MCF 10A (cell line): ENCODE data around the gene LILRB4. TPM values are rescaled to one million over a fixed set of nuclear protein-coding genes. Genes with fewer than 3 reads are reported as not detected.

Experiments
- Bru-seq: library from RNA; stranded (reverse); fragments of 400-500 nt; gene quantifications from one replicate; lab custom pipeline; 2021; lab: Mats Ljungman, UMichigan
- BruChase-seq, 2 experiments: library from RNA; stranded (reverse); fragments of 400-500 nt; gene quantifications; one replicate each; lab custom pipeline; 2021; lab: Mats Ljungman, UMichigan
- BruUV-seq: library from RNA; stranded (reverse); fragments of 400-500 nt; replicated peaks from 2 replicates; lab custom pipeline; 2021; lab: Mats Ljungman, UMichigan
- CTCF ChIA-PET: fragments of 300-600 bp; sonication (Branson Sonifier 250); formaldehyde crosslinking; extraction: SDS; loops from one replicate; lab custom pipeline; 2021; ENCODE audit warnings: antibody characterized with exemption, inconsistent platforms; lab: Yijun Ruan, JAX
- POLR2A ChIA-PET: fragments of 300-600, 350-650 bp; sonication (Branson Sonifier 250); formaldehyde crosslinking; extraction: SDS; loops from one replicate; lab custom pipeline; 2020; ENCODE audit warnings: antibody characterized with exemption, inconsistent platforms; lab: Yijun Ruan, JAX
- DNase-seq: peaks from one replicate; pipeline ENCODE4 v3.0.0-alpha.2; 2018; ENCODE audit not compliant: unreplicated experiment
- H3K27ac Mint-ChIP-seq: one replicate; pipeline ENCODE4 v1.8.0; 2022; ENCODE audit warnings: mild to moderate bottlenecking, low read depth, mixed read lengths; ENCODE audit not compliant: unreplicated experiment
- H3K27me3 Mint-ChIP-seq: one replicate; pipeline ENCODE4 v1.8.0; 2022; ENCODE audit warnings: mixed read lengths; ENCODE audit not compliant: insufficient read depth, unreplicated experiment
- H3K36me3 Mint-ChIP-seq: one replicate; pipeline ENCODE4 v1.8.0; 2022; ENCODE audit warnings: mild to moderate bottlenecking, moderate library complexity, mixed read lengths; ENCODE audit not compliant: insufficient read depth, unreplicated experiment
- H3K4me1 Mint-ChIP-seq: one replicate; pipeline ENCODE4 v1.8.0; 2022; ENCODE audit warnings: mixed read lengths; ENCODE audit not compliant: insufficient read depth, unreplicated experiment
- H3K4me3 Mint-ChIP-seq: one replicate; pipeline ENCODE4 v1.8.0; 2022; ENCODE audit warnings: mild to moderate bottlenecking, moderate library complexity, mixed read lengths; ENCODE audit not compliant: unreplicated experiment
- H3K9me3 Mint-ChIP-seq: one replicate; pipeline ENCODE4 v1.8.0; 2022; ENCODE audit warnings: mixed read lengths; ENCODE audit not compliant: unreplicated experiment
- intact Hi-C: fragments of 100-400 bp; cut with micrococcal nuclease; formaldehyde crosslinking; loops from 2 replicates; pipeline ENCODE4 v1.14.1; 2022
- long read RNA-seq: library from polyadenylated mRNA; stranded (forward); transcript quantifications from one replicate; pipeline ENCODE4 v2.0.0, GENCODE V29; 2022
- total RNA-seq: library from RNA; stranded (reverse); gene quantifications from 2 replicates; pipeline ENCODE4 v1.2.3, GENCODE V29; 2022
- TF ChIP-seq, protein P1 (sequence below): fragments of 200-600 bp; IDR thresholded peaks from one replicate; pipeline ENCODE4 v1.8.0; 2022; ENCODE audit warnings: antibody characterized with exemption, mild to moderate bottlenecking; ENCODE audit not compliant: unreplicated experiment

Gene LILRB4
- total RNA-seq (not detected in 2 replicates), Bru-seq, nascent RNA (not detected), BruChase-seq, experiment 1, labeled RNA remaining after a 6-hour chase (not detected), BruChase-seq, experiment 2, labeled RNA remaining after a 2-hour chase (not detected)
- long read RNA-seq, result 0 reads

DNA sequence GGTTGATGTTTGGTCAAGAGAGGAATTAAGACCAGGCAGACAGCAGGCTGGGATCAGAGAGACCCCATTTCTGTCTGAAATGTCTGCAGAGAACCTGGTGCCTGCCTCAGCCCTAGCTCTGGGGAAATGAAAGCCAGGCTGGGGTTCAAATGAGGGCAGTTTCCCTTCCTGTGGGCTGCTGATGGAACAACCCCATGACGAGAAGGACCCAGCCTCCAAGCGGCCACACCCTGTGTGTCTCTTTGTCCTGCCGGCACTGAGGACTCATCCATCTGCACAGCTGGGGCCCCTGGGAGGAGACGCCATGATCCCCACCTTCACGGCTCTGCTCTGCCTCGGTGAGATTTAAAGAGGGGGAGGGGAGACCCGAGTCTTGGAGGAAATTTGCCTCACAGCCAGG, at the start of gene LILRB4:
LILRB4 (plus strand) TSS at position 256 of the 400 bp plus-strand sequence; CDS start at position 305, 49 bp downstream.
- H3K9me3 Mint-ChIP-seq, result peaks cover 27% of the 10 kb centered on the region
- ChIA-PET CTCF (interaction anchor here (0.7 to 2.9 kb wide), 2 partner anchors 8 to 182 kb away, joined by 4 to 12 read pairs; no protein-coding TSS in a partner anchor), POLR2A (no interaction called here)
- no TSS peak for BruUV-seq
- H3K4me3 Mint-ChIP-seq, result no peak within 1 kb of the TSS
- no peaks in the 10 kb centered on the region for H3K4me1 Mint-ChIP-seq
- H3K27me3 Mint-ChIP-seq, result no peaks in the 10 kb centered on the region
- TF ChIP-seq, protein P1, sequence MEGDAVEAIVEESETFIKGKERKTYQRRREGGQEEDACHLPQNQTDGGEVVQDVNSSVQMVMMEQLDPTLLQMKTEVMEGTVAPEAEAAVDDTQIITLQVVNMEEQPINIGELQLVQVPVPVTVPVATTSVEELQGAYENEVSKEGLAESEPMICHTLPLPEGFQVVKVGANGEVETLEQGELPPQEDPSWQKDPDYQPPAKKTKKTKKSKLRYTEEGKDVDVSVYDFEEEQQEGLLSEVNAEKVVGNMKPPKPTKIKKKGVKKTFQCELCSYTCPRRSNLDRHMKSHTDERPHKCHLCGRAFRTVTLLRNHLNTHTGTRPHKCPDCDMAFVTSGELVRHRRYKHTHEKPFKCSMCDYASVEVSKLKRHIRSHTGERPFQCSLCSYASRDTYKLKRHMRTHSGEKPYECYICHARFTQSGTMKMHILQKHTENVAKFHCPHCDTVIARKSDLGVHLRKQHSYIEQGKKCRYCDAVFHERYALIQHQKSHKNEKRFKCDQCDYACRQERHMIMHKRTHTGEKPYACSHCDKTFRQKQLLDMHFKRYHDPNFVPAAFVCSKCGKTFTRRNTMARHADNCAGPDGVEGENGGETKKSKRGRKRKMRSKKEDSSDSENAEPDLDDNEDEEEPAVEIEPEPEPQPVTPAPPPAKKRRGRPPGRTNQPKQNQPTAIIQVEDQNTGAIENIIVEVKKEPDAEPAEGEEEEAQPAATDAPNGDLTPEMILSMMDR, result no peak
- H3K27ac Mint-ChIP-seq, result no peak within 1 kb of the TSS
- H3K36me3 Mint-ChIP-seq, result no peaks in the 10 kb centered on the region
- DNase-seq, result no peak
- intact Hi-C loops, result no loop called here

DNA sequence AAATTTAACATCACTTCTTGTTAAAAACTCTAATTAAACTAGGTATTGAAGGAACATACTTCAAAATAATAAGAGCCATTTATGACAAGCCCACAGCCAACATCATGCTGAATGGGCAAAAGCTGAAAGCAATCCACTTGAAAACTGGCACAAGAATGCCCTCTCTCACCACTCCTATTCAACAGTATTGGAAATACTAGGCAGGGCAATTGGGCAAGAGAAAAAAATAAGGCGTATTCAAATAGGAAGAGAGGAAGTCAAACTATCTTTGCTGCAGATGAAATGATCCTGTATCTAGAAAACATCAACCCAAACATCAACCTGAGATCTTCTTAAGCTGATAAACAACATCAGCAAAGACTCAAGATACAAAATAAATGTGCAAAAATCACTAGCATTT, 48.1 kb upstream of the LILRB4 start:
- Mint-ChIP-seq H3K9me3 (peaks cover 27% of the 10 kb centered on the region), H3K4me3 (no peak overlapping the region), H3K27ac (no peak overlapping the region), H3K4me1 (no peaks in the 10 kb centered on the region), H3K27me3 (no peaks in the 10 kb centered on the region), H3K36me3 (peaks cover 2% of the 10 kb centered on the region)
- TF ChIP-seq, protein P1, result no peak
- CTCF ChIA-PET, result no interaction called here
- DNase-seq, result no peak
- intact Hi-C loops, result no loop called here
- BruUV-seq, result no TSS peak
- POLR2A ChIA-PET, result interaction anchor here (0.6 kb wide), 1 partner anchor 502 kb away, joined by 3 read pairs; no protein-coding TSS in a partner anchor

DNA sequence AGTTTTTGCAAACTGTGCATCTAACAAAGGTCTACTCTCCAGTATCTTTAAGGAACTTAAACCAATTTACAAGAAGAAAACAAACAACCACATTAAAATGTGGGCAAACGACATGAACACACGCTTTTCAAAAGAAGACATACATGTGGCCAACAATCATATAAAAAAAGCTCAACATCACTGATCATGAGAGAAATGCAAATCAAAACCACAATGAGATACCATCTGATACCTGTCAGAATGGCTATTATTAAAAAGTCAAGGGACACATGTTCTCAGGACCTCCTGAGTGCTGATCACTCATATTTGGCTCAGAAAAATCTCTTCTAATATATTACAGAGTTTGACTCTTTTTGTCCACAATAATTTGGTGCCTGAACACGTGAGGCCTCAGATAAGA, 46.7 kb upstream of the LILRB4 start:
- intact Hi-C loops, result no loop called here
- Mint-ChIP-seq H3K27me3 (no peaks in the 10 kb centered on the region), H3K36me3 (no peaks in the 10 kb centered on the region), H3K9me3 (peaks cover 21% of the 10 kb centered on the region), H3K4me3 (no peak overlapping the region), H3K27ac (no peak overlapping the region), H3K4me1 (no peaks in the 10 kb centered on the region)
- no peak for DNase-seq
- no TSS peak for BruUV-seq
- ChIA-PET POLR2A (interaction anchor here (0.6 kb wide), 1 partner anchor 325 kb away, joined by 3 read pairs; no protein-coding TSS in a partner anchor), CTCF (interaction anchor here (1.1 kb wide), 1 partner anchor 25 kb away, joined by 3 read pairs; no protein-coding TSS in a partner anchor)
- TF ChIP-seq, protein P1, result no peak

DNA sequence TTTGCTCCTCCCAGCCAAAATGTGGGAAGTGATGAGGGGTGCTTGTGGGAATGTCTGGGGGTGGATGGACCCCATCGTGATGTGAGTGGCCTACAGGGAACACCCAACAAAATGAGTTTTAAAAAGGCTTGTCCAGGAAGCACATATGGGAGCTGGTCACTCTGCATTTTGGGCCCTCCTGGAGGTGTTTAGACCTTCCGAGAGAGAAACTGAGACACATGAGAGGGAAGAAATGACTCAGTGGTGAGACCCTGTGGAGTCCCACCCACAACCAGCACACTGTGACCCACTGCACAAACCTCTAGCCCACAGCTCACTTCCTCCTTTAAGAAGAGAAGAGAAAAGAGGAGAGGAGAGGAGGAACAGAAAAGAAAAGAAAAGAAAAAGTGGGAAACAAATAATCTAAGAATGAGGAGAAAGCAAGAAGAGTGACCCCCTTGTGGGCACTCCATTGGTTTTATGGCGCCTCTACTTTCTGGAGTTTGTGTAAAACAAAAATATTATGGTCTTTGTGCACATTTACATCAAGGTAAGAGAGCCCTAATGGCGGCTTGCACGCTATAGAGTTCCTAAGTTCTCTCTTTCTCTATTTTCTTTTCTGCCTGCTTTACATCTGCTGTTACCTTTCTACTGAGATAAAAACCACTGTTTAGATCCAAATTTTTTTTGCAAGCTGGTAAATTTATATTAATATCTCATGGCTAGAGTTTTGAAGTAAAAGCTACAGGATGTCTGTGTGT, 45.8 kb upstream of the LILRB4 start:
- H3K27me3 Mint-ChIP-seq, result no peaks in the 10 kb centered on the region
- H3K9me3 Mint-ChIP-seq, result peaks cover 22% of the 10 kb centered on the region
- no peak overlapping the region for H3K27ac Mint-ChIP-seq
- BruUV-seq, result no TSS peak
- POLR2A ChIA-PET, result interaction anchor here (0.6 to 0.8 kb wide), 2 partner anchors 167 to 238 kb away, joined by 3 read pairs; no protein-coding TSS in a partner anchor
- intact Hi-C loops, result no loop called here
- no peaks in the 10 kb centered on the region for H3K4me1 Mint-ChIP-seq
- TF ChIP-seq, protein P1, result no peak
- no peaks in the 10 kb centered on the region for H3K36me3 Mint-ChIP-seq
- CTCF ChIA-PET, result interaction anchor here (0.7 kb wide), 1 partner anchor 137 kb away, joined by 5 read pairs; no protein-coding TSS in a partner anchor
- no peak overlapping the region for H3K4me3 Mint-ChIP-seq
- DNase-seq, result no peak
